ENCODE data around the gene TRRAP.

GRCh38 chr7:99028261-99028973, 150.1 kb downstream of the TRRAP start:
- TF ChIP-seq CTCF (IDR thresholded peaks at IDR 0.05), result no peak
- no peak for TF ChIP-seq POLR2A (IDR thresholded peaks at IDR 0.05)
- no peak for TF ChIP-seq EP300 (IDR thresholded peaks at IDR 0.05)
